PC-3 (cell line): ENCODE data around the gene PFN1. TPM values are rescaled to one million over a fixed set of nuclear protein-coding genes. Genes with fewer than 3 reads are reported as not detected.
A peak's percentile ranks its signal among the peaks of the same experiment; 100 is the strongest.

Experiments used
- ATAC-seq: fragments of 200-7000 bp; cut with Tn5 transposase; 2 replicates; pipeline ENCODE4 v1.9.1; 2020; ENCODE audit warnings: mild to moderate bottlenecking, moderate library complexity
- Bru-seq: library from RNA; stranded (reverse); fragments of 400-500 nt; gene quantifications from one replicate; lab custom pipeline; 2021; lab: Mats Ljungman, UMichigan
- BruChase-seq, 2 experiments: library from RNA; stranded (reverse); fragments of 400-500 nt; gene quantifications; one replicate each; lab custom pipeline; 2021; lab: Mats Ljungman, UMichigan
- BruUV-seq: library from RNA; stranded (reverse); fragments of 400-500 nt; replicated peaks from 2 replicates; lab custom pipeline; 2021; lab: Mats Ljungman, UMichigan
- CTCF ChIA-PET: fragments of 300-600 bp; sonication (Branson Sonifier 250); formaldehyde crosslinking; loops from one replicate; lab custom pipeline; 2022; ENCODE audit warnings: antibody characterized with exemption; lab: Charles Lee
- POLR2A ChIA-PET: fragments of 300-600 bp; sonication (Branson Sonifier 250); formaldehyde crosslinking; loops from one replicate; lab custom pipeline; 2022; ENCODE audit warnings: antibody characterized with exemption; ENCODE audit not compliant: unreplicated experiment; lab: Charles Lee
- DNase-seq: peaks from one replicate; pipeline ENCODE4 v3.0.0-alpha.2; 2015
- H2AFZ ChIP-seq: fragments of 300-600 bp; sonication (generic); 2 replicates; pipeline ENCODE4 v1.6.0; 2016; ENCODE audit warnings: antibody characterized with exemption, low read length
- H3F3A ChIP-seq: fragments of 300-600 bp; sonication (generic); one replicate; pipeline ENCODE4 v1.6.0; 2017; ENCODE audit warnings: antibody characterized with exemption, low read length, control low read depth, mild to moderate bottlenecking; ENCODE audit not compliant: unreplicated experiment
- H3K27ac ChIP-seq: fragments of 300-600 bp; sonication (generic); 2 replicates; pipeline ENCODE4 v1.5.1; 2016; ENCODE audit warnings: mild to moderate bottlenecking, low read length
- H3K27me3 ChIP-seq: fragments of 300-600 bp; sonication (generic); 2 replicates; pipeline ENCODE4 v1.6.1; 2016; ENCODE audit warnings: low read length, mixed read lengths
- H3K36me3 ChIP-seq: fragments of 300-600 bp; sonication (generic); 2 replicates; pipeline ENCODE4 v1.6.1; 2016; ENCODE audit warnings: low read depth, mixed run types, low read length, mixed read lengths
- H3K4me1 ChIP-seq: fragments of 300-600 bp; sonication (generic); 2 replicates; pipeline ENCODE4 v1.5.1; 2016; ENCODE audit warnings: low read length; ENCODE audit not compliant: insufficient read depth
- H3K4me2 ChIP-seq: fragments of 300-600 bp; sonication (generic); 2 replicates; pipeline ENCODE4 v1.6.0; 2016; ENCODE audit warnings: low read length
- H3K4me3 ChIP-seq: fragments of 300-600 bp; sonication (generic); 2 replicates; pipeline ENCODE4 v1.5.1; 2016; ENCODE audit warnings: mild to moderate bottlenecking, low read length, mixed read lengths
- H3K79me2 ChIP-seq: fragments of 300-600 bp; sonication (generic); 2 replicates; pipeline ENCODE4 v1.6.1; 2017; ENCODE audit warnings: low read length, mixed read lengths
- H3K9ac ChIP-seq: fragments of 300-600 bp; sonication (generic); 2 replicates; pipeline ENCODE4 v1.6.0; 2016; ENCODE audit warnings: mild to moderate bottlenecking, low read length
- H3K9me2 ChIP-seq: fragments of 300-600 bp; sonication (generic); replicated peaks from 2 replicates; pipeline ENCODE4 v1.6.1; 2016; ENCODE audit warnings: mixed run types, low read length, mixed read lengths
- H3K9me3 ChIP-seq: fragments of 300-600 bp; sonication (generic); 2 replicates; pipeline ENCODE4 v1.6.1; 2016; ENCODE audit warnings: low read length, mixed read lengths
- H4K20me1 ChIP-seq: fragments of 300-600 bp; sonication (generic); 2 replicates; pipeline ENCODE4 v1.6.1; 2016; ENCODE audit warnings: low read length, mixed read lengths
- CTCF ChIP-seq: fragments of 300-600 bp; sonication (generic); conservative IDR thresholded peaks from 2 replicates; pipeline ENCODE4 v1.5.1; 2017; ENCODE audit warnings: antibody characterized with exemption, low read depth, mild to moderate bottlenecking, low read length
- EZH2 ChIP-seq: fragments of 300-600 bp; sonication (generic); IDR thresholded peaks from one replicate; pipeline ENCODE4 v1.6.1; 2017; ENCODE audit warnings: antibody characterized with exemption, mild to moderate bottlenecking, low read length; ENCODE audit not compliant: unreplicated experiment
- EZH2phosphoT487 ChIP-seq: fragments of 300-600 bp; sonication (generic); IDR thresholded peaks from 2 replicates; pipeline ENCODE4 v1.6.1; 2018; ENCODE audit warnings: mild to moderate bottlenecking, antibody characterized with exemption, low read length, borderline replicate concordance
- intact Hi-C: fragments of 100-400 bp; cut with micrococcal nuclease; formaldehyde crosslinking; loops from 2 replicates; pipeline ENCODE4 v1.9.0; 2023
- long read RNA-seq: library from polyadenylated mRNA; unstranded; transcript quantifications from one replicate; pipeline ENCODE4 v2.0.0, GENCODE V29; 2021; ENCODE audit not compliant: unreplicated experiment
- total RNA-seq: library from RNA; depleted of rRNA; stranded (reverse); fragments of >200 nt; gene quantifications from 2 replicates; pipeline ENCODE4 v1.2.3, GENCODE V29; 2014; rRNA removed

PFN1 gene
- 1,914 and 2,339 TPM in 2 replicates for total RNA-seq
- percentile 98 among the genes with signal in this experiment for Bru-seq, nascent RNA
- percentile 99 among the genes with signal in this experiment for BruChase-seq, experiment 1, labeled RNA remaining after a 6-hour chase
- BruChase-seq, experiment 2, labeled RNA remaining after a 2-hour chase, result percentile 98 among the genes with signal in this experiment
- long read RNA-seq, transcript PFN1-203 (2 exons, 1,173 nt), result minor isoform, 23 of 673 reads
- long read RNA-seq, transcript PFN1-201 (3 exons, 1,291 nt), result major isoform, 641 of 673 reads
- long read RNA-seq, partial matches to known transcripts, result 3 of 673 reads
- long read RNA-seq, other reads (novel, unspliced or antisense), result 6 of 673 reads

- peak; percentile 32 for ATAC-seq
- BruUV-seq, result no TSS peak
- peak; percentile 80 for DNase-seq
- Histone ChIP-seq H3K4me2 (peak within 1 kb of the TSS; percentile 98), H2AFZ (peak within 1 kb of the TSS; percentile 84), H3K27me3 (no peaks in the 10 kb centered on the region), H3K27ac (peak within 1 kb of the TSS; percentile 85), H4K20me1 (peaks cover 26% of the 10 kb centered on the region), H3K9me3 (no peaks in the 10 kb centered on the region), H3K79me2 (peaks cover 52% of the 10 kb centered on the region), H3K9me2 (no peaks in the 10 kb centered on the region), H3K9ac (peak within 1 kb of the TSS; percentile 93), H3K36me3 (peaks cover 24% of the 10 kb centered on the region), H3K4me1 (peaks cover 30% of the 10 kb centered on the region), H3K4me3 (peak within 1 kb of the TSS; percentile 90), H3F3A (no peaks in the 10 kb centered on the region)
- CTCF ChIA-PET, result no interaction called here
- intact Hi-C loops, result no loop called here
- TF ChIP-seq EZH2phosphoT487 (no peak), CTCF (no peak), EZH2 (no peak)
- POLR2A ChIA-PET, result interaction anchor here (0.6 to 1.1 kb wide), 4 partner anchors 9 to 944 kb away, joined by 3 to 4 read pairs (median 3); partner anchors contain the start of genes SLC25A11 and SPAG7
Measured at GRCh38 chr17:4948166-4948930, at the start of gene PFN1. Gene PFN1, minus strand, starts transcription at chr17:4948530. Its CDS starts 136 bp downstream, at chr17:4948394.

GRCh38 chr17:4997302-4998026 is 49.1 kb upstream of the PFN1 start, which contains the start of the genes INCA1 and KIF1C:
Gene INCA1, minus strand, starts transcription at chr17:4997522. Its CDS starts 3,085 bp downstream, at chr17:4994437.
Gene KIF1C, plus strand, starts transcription at chr17:4997950. Its CDS starts 2,297 bp downstream, at chr17:5000247.
- ChIA-PET POLR2A (no interaction called here), CTCF (no interaction called here)
- no peaks in the 10 kb centered on the region; the same call in none of the 2 replicates for H3K36me3 ChIP-seq
- no peaks in the 10 kb centered on the region for H3F3A ChIP-seq
- H3K27ac ChIP-seq, result no peak within 1 kb of the TSS
- H3K4me3 ChIP-seq, result peak within 1 kb of the TSS; percentile 79
- H2AFZ ChIP-seq, result peak within 1 kb of the TSS; percentile 84
- H3K4me2 ChIP-seq, result peak within 1 kb of the TSS; percentile 97
- TF ChIP-seq EZH2 (no peak), EZH2phosphoT487 (no peak), CTCF (no peak)
- H3K4me1 ChIP-seq, result 0 out of 2 replicates have a peak, but pooled peaks cover 9% of the 10 kb centered on the region
- BruUV-seq, result no TSS peak
- no peaks in the 10 kb centered on the region for H3K9me2 ChIP-seq
- H3K9me3 ChIP-seq, result no peaks in the 10 kb centered on the region
- intact Hi-C loops, result loop anchor here (2.0 kb wide), 1 partner anchor 51 kb away; no protein-coding TSS in a partner anchor
- ATAC-seq (peak; percentile 85), DNase-seq (peak; percentile 85)
- H3K79me2 ChIP-seq, result peaks cover 27% of the 10 kb centered on the region
- H3K27me3 ChIP-seq, result no peaks in the 10 kb centered on the region
- peak within 1 kb of the TSS; percentile 71 for H3K9ac ChIP-seq
- H4K20me1 ChIP-seq, result no peaks in the 10 kb centered on the region
